Activated CD8-positive, alpha-beta memory T cell treated with anti-CD3 and anti-CD28 coated beads for 48 hours (primary cell): Measurements from ENCODE around the gene FOXN4.

Experiments used
- DNase-seq, 3 experiments: peaks; one replicate each; pipeline ENCODE4 v3.0.0-alpha.2; 2020; ENCODE audit warnings: low read depth in 2 of 3, low spot score in 2 of 3

FOXN4 gene

GRCh38 chr12:109258607-109259544, 50.2 kb downstream of the FOXN4 start:
- DNase-seq = no peak

- DNase-seq = no peak
Observed at GRCh38 chr12:109258201-109258600, 50.9 kb downstream of the FOXN4 start.

- no peak for DNase-seq
Observed at GRCh38 chr12:109256011-109256410, 53.1 kb downstream of the FOXN4 start.

- no peak for DNase-seq
Observed at GRCh38 chr12:109255377-109255776, 53.7 kb downstream of the FOXN4 start.

- DNase-seq = no peak
Observed at GRCh38 chr12:109253913-109254544, 55.1 kb downstream of the FOXN4 start.

- DNase-seq = no peak
Observed at GRCh38 chr12:109252799-109253198, 56.3 kb downstream of the FOXN4 start.

GRCh38 chr12:109250523-109250922, 58.6 kb downstream of the FOXN4 start:
- no peak for DNase-seq

GRCh38 chr12:109247831-109248654, 61.0 kb downstream of the FOXN4 start:
- DNase-seq = no peak

GRCh38 chr12:109246221-109246620, 62.9 kb downstream of the FOXN4 start:
- DNase-seq = no peak

GRCh38 chr12:109244073-109244472, 65.0 kb downstream of the FOXN4 start:
- DNase-seq = no peak

GRCh38 chr12:109241936-109242335, 67.1 kb downstream of the FOXN4 start:
- no peak for DNase-seq

- no peak for DNase-seq
Observed at GRCh38 chr12:109240365-109240764, 68.7 kb downstream of the FOXN4 start.

GRCh38 chr12:109239691-109240090, 69.4 kb downstream of the FOXN4 start:
- no peak for DNase-seq

- DNase-seq = no peak
Observed at GRCh38 chr12:109239179-109239578, 69.9 kb downstream of the FOXN4 start.

- DNase-seq = no peak
Observed at GRCh38 chr12:109236257-109236656, 72.8 kb downstream of the FOXN4 start.

GRCh38 chr12:109234012-109234411, 75.1 kb downstream of the FOXN4 start:
- no peak for DNase-seq

GRCh38 chr12:109232731-109233130, 76.4 kb downstream of the FOXN4 start:
- no peak for DNase-seq

GRCh38 chr12:109230193-109230592, 78.9 kb downstream of the FOXN4 start:
- no peak for DNase-seq

GRCh38 chr12:109228664-109229063, 80.4 kb downstream of the FOXN4 start:
- no peak for DNase-seq
